Pancreas (tissue), 10 donors: ENCODE measurements around the gene SQSTM1. TPM values are rescaled to one million over a fixed set of nuclear protein-coding genes. Genes with fewer than 3 reads are reported as not detected.

Experiments used
- ATAC-seq, 4 donors: fragments of 200-7000 bp; cut with Tn5 transposase; one replicate each; pipeline versions ENCODE4 v1.8.0 to v1.9.1; 2020; ENCODE audit warnings: mild to moderate bottlenecking in 4 of 4, moderate library complexity in 4 of 4
- DNase-seq, 6 donors: peaks; one replicate each; pipeline ENCODE4 v3.0.0-alpha.2; 2020
- FAIRE-seq: peaks from 2 replicates; lab custom pipeline; 2012; peaks lifted over from hg19 to GRCh38; lab: Jason Lieb, UNC
- H3K27ac ChIP-seq, 4 donors: fragments of 200-600 bp; sonication (generic); 1 replicate in 3 of 4; 2 replicates in 1 of 4; pipeline versions ENCODE4 v1.5.0 to v1.8.0; 2020
- H3K27me3 ChIP-seq, 4 donors: fragments of 200-600 bp; one replicate each; pipeline ENCODE4 v1.8.0; 2021
- H3K36me3 ChIP-seq, 3 donors: fragments of 200-600 bp; sonication (generic) in 1 of 3; one replicate each; pipeline versions ENCODE4 v1.5.0 to v1.8.0; 2020 to 2021
- H3K4me1 ChIP-seq, 3 donors: fragments of 200-600 bp; one replicate each; pipeline ENCODE4 v1.8.0; 2021
- H3K4me3 ChIP-seq, 4 donors: fragments of 200-600 bp; sonication (generic) in 2 of 4; one replicate each; pipeline versions ENCODE4 v1.5.0 to v1.8.0; 2020 to 2021
- H3K9me3 ChIP-seq, 4 donors: fragments of 200-600 bp; one replicate each; pipeline ENCODE4 v1.8.0; 2021
- WGBS, 2 donors: extraction: QIAGEN DNeasy Blood & Tissue Kit; methylation state at CpG; one replicate each; pipeline ENCODE4 v1.1.7; 2013; 5-methylcytosine and 5-hydroxymethylcytosine counted together
- intact Hi-C, 3 donors: fragments of 100-400 bp; cut with DNase I; formaldehyde crosslinking; loops; one replicate each; pipeline versions ENCODE4 v1.11.1 to v1.14.2; 2022
- polyA plus RNA-seq, 2 donors: library from polyadenylated mRNA; stranded (reverse); fragments of 200-250 nt; gene quantifications; one replicate each; pipeline ENCODE4 v1.2.3, GENCODE V29; 2013
- total RNA-seq, 6 donors: library from RNA; stranded (reverse); fragmentation: NEBNext Ultra II Directional in 4 of 6; extraction: Animal tissue kit (Norgen Biotek cat#: 25700) in 4 of 6; gene quantifications; one replicate each; pipeline versions ENCODE4 v1.2.1 to v1.2.4, GENCODE V29; 2021 to 2023
- TF ChIP-seq, protein P1 (sequence below), 4 donors: fragments of 200-600 bp; sonication (generic) in 3 of 4; IDR thresholded peaks; one replicate each; pipeline versions ENCODE4 v1.5.0 to v1.8.0; 2021; ENCODE audit warnings: antibody characterized with exemption in 4 of 4
- donor health status: healthy with polysubstance abuse.
- donor health status: DM: no; HTN: no; CAD: no; lungs with moderate emphysema.
- donor health status: DM: no; HTN: no; CAD: no.
- donor health status: control.
- donor health status: control.
- donor health status: Bipolar disorder and iron deficiency.
- donor health status: DM: yes; HTN: yes; CAD: no.
- donor health status: DM: no; HTN: no; CAD: no.
- donor health status: DM: no; HTN: no; CAD: no.
- donor health status: DM: yes; HTN: yes; CAD: no.

Gene SQSTM1
- total and polyA plus RNA-seq, 8 donors, result 125 to 261 (median 200) TPM

DNA sequence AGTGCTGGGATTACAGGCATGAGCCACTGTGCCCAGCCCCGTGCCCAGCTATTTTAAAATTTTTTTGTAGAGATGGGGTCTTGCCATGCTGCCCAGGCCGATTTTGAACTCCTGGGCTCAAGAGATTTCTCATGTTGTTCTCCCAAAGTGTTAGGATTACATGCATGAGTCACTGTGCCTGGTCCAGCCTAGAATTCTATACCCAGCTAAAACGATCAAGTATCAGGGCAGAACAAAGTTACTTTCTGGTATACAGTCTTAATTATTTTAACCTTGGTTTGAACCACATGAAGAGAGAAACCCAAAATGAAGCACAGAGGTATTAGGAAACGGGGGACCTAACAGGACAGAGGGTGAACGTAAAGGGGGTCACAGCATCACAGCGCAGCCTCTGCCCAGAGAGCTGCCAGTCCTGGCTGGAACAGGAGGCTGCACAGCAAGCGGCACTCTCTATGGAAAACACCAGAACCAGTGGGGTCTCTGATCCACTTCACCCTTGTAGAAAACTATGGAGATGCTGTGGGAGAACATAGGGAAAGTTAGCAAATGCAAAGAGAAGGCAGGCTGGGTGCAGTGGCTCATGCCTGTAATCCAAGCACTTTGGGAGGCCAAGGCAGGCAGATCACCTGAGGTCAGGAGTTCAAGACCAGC is 10.2 kb downstream of the SQSTM1 start:
- intact Hi-C loops, result no loop called here
- FAIRE-seq, result no peak
- 93 to 98% methylated on average over 7 of the region's 7 CpGs for WGBS, 2 donors
- Histone ChIP-seq H3K9me3 (no peaks in the 10 kb centered on the region), H3K4me3 (no peak overlapping the region), H3K27me3 (no peaks in the 10 kb centered on the region), H3K27ac (no peak overlapping the region), H3K4me1 (peaks cover 0 to 5% (median 0%) of the 10 kb centered on the region in 3 donors), H3K36me3 (peaks cover 15 to 87% (median 43%) of the 10 kb centered on the region in 3 donors)
- TF ChIP-seq, protein P1, sequence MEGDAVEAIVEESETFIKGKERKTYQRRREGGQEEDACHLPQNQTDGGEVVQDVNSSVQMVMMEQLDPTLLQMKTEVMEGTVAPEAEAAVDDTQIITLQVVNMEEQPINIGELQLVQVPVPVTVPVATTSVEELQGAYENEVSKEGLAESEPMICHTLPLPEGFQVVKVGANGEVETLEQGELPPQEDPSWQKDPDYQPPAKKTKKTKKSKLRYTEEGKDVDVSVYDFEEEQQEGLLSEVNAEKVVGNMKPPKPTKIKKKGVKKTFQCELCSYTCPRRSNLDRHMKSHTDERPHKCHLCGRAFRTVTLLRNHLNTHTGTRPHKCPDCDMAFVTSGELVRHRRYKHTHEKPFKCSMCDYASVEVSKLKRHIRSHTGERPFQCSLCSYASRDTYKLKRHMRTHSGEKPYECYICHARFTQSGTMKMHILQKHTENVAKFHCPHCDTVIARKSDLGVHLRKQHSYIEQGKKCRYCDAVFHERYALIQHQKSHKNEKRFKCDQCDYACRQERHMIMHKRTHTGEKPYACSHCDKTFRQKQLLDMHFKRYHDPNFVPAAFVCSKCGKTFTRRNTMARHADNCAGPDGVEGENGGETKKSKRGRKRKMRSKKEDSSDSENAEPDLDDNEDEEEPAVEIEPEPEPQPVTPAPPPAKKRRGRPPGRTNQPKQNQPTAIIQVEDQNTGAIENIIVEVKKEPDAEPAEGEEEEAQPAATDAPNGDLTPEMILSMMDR (IDR thresholded peaks at IDR 0.05), result no peak
- ATAC-seq, result no peak
- DNase-seq, result peak in 1 of 6 donors; percentile 14

DNA sequence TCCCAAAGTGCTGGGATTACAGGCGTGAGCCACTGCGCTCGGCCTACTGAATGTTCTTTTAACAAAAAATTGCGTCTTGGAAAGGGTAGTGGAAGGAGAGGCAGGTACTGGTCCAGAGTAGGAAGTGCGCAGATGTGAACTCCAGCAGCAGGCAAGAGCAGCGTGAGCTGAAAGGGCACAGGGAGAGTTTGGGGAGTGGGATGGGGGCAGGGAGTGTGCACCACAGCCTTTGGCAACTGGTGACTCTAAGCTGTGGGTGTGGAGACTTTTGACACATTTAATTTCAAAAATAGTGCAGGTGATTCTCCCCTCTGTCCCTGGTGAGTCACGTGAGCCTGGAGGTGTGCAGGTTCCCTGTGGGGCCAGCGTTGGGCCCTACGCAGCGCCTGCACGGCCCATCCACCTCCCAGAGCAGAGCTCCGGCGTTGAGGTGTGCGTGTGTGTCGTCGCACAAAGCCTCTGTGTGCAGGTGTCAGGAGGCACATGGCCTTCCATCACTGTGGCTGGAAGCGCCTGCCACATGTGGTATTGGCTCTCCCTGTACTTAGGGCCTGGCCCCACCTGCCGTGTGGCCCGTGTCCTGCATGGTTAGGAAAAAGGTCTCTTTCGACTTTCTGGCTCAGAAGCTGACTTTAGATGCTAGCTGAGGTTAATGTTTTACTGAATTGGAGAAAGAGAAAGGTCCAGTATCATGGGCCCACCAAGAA is 11.5 kb downstream of the SQSTM1 start:
- Histone ChIP-seq H3K27me3 (no peaks in the 10 kb centered on the region), H3K36me3 (peaks cover 18 to 87% (median 51%) of the 10 kb centered on the region in 3 donors), H3K4me3 (no peak overlapping the region), H3K27ac (no peak overlapping the region), H3K4me1 (peaks cover 0 to 16% (median 0%) of the 10 kb centered on the region in 3 donors), H3K9me3 (no peaks in the 10 kb centered on the region)
- no peak for ATAC-seq
- TF ChIP-seq, protein P1 (IDR thresholded peaks at IDR 0.05), result no peak
- FAIRE-seq, result no peak
- WGBS, 2 donors, result 89 to 91% methylated on average over 20 of the region's 20 CpGs
- intact Hi-C loops, result no loop called here
- DNase-seq, result peak in 1 of 6 donors; percentile 39

DNA sequence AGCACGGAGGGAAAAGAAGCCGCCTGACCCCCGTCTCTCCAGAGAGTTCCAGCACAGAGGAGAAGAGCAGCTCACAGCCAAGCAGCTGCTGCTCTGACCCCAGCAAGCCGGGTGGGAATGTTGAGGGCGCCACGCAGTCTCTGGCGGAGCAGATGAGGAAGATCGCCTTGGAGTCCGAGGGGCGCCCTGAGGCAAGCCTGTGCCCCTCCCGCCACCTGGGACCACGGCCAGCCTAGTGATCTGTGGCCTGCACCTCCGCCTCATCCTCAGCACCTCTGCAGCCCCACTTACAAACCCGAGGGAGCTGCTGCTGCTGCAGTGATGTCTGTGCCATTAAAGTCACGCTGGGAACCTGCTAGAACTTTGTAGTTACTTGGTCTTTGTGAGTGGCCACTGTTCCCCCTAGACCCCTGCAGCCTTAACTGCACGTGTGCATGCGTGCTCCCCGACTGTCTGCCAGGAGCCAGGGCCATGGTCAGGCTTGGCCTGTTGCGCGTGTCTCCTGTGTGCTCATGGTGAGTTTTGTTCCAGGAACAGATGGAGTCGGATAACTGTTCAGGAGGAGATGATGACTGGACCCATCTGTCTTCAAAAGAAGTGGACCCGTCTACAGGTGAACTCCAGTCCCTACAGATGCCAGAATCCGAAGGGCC is 12.5 kb downstream of the SQSTM1 start:
- DNase-seq (peak in 2 of 6 donors; percentile 12 to 63), ATAC-seq (no peak), FAIRE-seq (no peak)
- no peaks in the 10 kb centered on the region for H3K27me3 ChIP-seq
- no peak overlapping the region for H3K4me3 ChIP-seq
- intact Hi-C loops, result no loop called here
- no peak overlapping the region for H3K27ac ChIP-seq
- H3K9me3 ChIP-seq, result no peaks in the 10 kb centered on the region
- peaks cover 24 to 87% (median 46%) of the 10 kb centered on the region in 3 donors for H3K36me3 ChIP-seq
- WGBS, 2 donors, result 91 to 93% methylated on average over 21 to 23 of the region's 23 CpGs
- peaks cover 0 to 15% (median under 1%) of the 10 kb centered on the region in 3 donors for H3K4me1 ChIP-seq
- TF ChIP-seq, protein P1 (IDR thresholded peaks at IDR 0.05), result no peak

DNA sequence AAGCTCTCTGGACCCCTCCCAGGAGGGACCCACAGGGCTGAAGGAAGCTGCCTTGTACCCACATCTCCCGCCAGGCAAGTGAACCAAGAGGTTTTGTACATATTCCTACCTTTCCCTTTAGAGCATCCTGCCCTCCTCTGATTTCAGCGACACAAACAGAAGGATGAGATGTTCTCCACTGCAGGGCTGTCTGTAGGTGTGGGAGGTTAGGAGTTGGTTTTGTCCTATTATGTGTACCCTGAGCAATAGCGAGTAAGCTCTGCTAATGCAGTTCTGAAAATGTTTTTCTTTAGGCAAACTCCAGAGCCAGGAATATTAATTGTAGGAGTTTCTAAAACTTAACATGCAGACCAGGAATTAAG is 13.0 kb downstream of the SQSTM1 start:
- Histone ChIP-seq H3K27me3 (no peaks in the 10 kb centered on the region), H3K27ac (no peak overlapping the region), H3K9me3 (no peaks in the 10 kb centered on the region), H3K4me1 (peaks cover 0 to 18% (median 5%) of the 10 kb centered on the region in 3 donors), H3K36me3 (peaks cover 24 to 87% (median 46%) of the 10 kb centered on the region in 3 donors), H3K4me3 (no peak overlapping the region)
- TF ChIP-seq, protein P1 (IDR thresholded peaks at IDR 0.05), result no peak
- FAIRE-seq (no peak), ATAC-seq (no peak), DNase-seq (no peak)
- WGBS, 2 donors, result 97% methylated on average over 3 of the region's 3 CpGs
- intact Hi-C loops, result no loop called here
